GM19463 (cell line): Measurements from ENCODE around the gene CFAP46.
"Not testable (repeated sequence)": the region's sequence is repeated elsewhere in the genome, so short reads cannot be mapped to it uniquely, and the experiment has no call there.

Experiments
- ATAC-seq: cut with Tn5 transposase; IDR thresholded peaks from one replicate; pipeline ENCODE4 v1.9.1; 2021; ENCODE audit warnings: mild to moderate bottlenecking, moderate library complexity; ENCODE audit not compliant: unreplicated experiment

The CFAP46 gene

DNA sequence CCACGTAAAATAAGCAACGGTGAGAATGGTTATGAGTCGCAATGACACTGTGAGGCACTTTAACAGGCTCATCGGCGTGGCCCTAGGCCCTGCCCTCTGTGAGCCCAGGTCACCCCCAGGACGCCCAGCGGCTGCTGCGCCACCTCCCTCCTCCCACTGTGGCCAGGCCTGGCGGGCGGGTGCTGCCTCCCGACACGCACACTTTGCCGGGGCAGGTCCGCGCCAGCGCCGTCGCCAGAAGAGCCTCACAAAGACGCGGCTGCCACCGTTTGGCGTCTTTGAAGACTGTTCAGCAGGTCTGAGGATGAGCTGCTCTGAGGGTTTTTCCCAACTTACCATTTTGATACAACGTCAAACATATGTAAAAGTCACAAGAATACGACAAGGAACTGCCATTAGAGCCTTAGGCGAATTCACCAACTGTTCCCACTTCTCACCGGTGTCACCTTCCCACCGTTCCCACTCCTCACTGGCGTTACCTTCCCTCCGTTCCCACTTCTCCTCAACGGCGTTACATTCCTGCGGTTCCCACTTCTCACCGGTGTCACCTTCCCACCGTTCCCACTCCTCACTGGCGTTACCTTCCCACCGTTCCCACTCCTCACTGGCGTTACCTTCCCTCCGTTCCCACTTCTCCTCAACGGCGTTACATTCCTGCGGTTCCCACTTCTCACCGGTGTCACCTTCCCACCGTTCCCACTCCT, 22.5 kb upstream of the CFAP46 start:
- not testable (repeated sequence) for ATAC-seq

DNA sequence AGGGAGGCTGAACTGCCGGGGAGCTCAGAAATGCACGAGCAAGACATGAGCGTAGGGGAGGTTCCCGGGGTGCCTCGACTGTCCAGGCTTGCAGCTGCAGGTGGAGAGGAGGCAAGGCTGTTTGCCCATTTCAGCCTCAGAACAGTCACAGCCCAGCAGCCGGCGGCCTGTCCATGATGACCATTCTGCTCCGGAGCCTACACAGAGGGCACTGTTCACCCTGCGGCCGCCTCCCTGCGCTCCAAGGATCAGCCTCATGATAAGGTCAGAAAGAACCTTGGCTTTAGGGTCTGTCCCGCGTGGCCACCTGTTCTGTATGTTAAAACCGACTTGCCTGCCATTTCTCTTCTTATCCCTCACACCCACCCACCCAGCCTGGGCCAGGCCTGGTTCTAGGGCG, 21.9 kb upstream of the CFAP46 start:
- no peak for ATAC-seq

DNA sequence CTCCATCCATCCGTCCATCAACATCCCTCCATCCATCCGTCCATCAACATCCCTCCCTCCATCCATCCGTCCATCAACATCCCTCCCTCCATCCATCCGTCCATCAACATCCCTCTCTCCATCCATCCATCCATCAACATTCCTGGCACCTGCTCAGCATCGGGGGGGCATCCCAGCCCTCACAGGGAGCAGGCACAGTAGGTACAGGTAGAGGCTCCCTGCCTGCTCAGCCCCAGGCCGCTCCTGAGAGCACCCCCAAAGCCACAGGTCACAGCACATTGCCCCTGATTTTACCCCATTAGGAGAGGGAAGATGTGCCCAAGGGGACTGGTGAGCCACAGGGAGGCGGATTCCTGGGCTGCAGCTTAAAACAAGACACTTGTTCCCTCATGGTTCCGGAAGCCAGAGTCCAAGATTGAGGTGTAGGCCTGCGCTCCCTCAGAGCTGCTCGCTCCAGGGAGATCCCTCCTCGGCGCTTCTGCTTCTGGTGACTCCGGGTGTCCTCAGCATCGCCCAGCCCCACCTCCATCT, 21.1 kb upstream of the CFAP46 start:
- no peak for ATAC-seq

DNA sequence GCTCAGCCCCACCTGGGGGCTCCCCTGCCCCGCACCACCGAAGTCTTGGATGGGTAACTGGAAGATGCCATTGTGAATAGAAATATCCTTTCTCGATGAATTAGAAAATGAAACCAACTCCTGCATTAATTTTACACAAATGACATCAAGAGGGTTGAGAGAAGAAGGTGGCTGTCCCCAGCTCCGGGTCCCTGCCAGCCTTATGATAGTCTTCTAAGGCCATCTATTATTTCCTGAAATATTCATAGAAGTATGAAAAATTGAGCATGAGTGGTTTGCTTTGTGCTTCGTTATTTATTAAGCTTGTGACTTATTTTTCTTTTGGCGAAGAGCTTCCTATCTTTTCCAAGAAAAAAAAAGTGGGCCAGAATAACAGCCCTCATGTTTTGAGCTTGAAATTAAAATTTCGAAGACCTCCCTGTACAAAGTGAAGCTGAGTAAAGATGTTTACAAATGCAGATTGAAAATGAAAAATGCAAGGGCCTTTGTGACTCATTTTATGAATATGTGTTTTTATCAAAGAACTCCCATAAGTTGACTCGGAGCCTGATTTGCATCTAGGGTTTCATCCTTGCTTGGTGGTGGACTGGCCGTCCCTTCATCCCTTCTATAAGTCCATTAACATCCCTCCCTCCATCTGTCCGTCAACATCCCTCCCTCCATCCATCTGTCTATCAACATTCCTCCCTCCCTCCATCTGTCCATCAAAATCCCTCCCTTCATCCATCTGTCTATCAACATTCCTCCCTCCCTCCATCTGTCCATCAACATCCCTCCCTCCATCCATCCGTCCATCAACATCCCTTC, 20.5 kb upstream of the CFAP46 start:
- peak; percentile 47 for ATAC-seq

DNA sequence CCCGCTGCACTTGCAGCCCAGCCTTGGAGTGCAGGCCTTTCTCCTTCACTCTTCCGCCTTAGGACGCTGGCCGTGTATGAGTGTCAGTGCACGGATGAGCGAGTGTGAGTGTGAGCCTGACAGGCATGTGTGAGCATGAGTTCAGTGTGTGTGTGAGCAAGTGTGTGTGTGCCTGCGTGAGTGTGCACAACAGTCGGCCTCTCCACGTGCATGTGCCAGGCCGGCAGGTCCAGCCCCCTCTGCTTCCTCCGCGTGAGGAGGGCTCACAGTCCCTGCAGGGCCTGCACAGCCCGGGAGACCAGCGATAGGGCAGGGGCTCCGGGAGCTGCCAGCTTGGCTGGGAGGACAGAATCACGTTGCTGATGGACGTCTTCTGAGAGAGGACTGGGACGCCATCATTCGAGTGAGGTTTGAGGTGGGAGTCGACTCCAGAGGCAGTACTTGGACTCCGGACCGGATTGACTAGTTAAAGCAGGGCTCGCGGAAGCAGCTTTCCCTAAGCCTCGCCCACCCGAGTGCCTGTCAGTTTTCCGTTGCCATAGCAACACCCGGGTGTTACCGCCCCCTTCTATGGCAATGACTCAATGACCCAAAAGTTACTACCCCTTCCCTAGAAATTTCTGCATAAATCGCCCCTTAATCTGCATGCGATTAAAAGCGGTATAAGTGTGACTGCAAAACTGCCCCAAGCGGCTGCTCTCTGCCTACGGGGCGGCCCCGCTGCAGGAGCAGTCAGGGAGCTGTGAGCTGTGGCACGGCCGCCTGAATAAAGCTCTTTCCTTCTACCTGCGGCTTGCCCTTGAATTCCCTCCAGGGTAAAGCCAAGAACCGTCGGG, 19.6 kb upstream of the CFAP46 start:
- ATAC-seq: peak; percentile 66

DNA sequence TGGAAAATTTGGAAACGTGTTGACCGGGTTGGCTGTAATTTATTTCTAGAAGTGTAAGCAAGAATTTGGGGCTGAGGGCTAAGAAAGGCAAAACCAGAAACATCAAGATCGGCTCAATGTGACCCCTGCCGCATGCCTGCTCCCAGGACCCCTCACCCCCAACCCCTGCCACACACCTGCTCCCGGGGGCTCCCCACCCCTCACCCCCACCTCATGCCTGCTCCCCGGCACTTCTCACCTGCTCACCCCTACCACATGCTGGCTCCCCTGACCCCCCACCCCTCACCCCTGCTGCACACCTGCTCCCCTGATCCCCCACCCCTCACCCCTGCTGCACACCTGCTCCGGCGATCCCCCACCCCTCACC, 19.0 kb upstream of the CFAP46 start:
- no peak for ATAC-seq

DNA sequence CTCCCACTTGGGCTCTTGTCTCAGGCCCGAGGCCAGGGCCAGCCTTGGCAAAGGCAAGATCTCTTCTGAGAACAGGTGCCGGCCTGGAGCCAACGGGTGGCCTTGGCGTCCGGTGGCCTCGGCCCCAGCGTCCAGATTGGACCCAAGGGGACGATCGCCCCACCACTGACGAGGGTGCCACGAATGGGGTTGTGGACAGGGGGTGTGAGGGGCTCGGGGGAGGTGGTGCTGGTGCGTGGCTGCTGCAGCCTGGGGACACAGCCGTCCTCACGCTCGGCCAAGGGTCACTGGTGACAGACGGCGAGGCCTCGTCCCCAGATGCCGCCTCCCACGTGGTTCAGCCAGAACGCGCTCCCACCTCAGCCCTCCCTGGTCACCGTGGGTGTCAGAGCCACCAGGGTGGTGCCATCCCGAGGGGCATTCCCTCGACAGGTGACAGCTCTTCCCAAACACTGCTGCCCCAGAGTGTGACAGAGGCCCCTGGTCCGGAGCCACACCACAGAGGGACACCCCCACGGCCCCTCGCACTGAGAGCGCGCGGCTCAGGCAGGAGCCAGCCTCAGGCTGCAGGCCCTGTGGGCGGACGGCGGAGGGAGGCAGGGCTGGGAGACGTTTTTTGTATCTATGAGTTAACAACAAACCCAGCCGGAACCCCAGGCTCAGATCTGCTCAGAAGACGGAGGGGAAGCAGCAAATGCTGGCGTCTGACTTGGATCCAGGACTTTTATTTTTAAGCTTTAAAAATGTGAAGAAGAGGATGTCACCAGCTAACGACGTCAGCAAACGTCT, 18.5 kb upstream of the CFAP46 start:
- no peak for ATAC-seq

DNA sequence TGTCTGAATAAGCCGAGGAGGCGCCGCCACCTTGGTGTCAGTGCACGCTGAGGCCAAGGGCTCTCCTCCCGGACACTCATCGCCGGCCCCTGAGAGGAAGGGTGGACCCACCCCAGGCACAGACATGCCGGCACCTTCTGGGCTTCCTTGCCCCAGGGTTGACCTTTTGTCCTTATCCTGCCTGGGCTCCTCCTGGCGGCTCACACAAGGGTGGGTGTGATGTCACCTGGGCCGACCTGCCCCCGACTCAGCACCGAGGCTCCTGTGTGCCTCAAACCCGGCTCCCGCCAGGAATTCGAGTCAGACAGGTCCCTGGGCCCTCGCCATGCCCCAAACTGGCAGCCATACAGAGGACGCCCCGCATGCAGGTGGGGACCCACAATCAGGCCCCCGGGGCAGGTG, 17.7 kb upstream of the CFAP46 start:
- no peak for ATAC-seq

DNA sequence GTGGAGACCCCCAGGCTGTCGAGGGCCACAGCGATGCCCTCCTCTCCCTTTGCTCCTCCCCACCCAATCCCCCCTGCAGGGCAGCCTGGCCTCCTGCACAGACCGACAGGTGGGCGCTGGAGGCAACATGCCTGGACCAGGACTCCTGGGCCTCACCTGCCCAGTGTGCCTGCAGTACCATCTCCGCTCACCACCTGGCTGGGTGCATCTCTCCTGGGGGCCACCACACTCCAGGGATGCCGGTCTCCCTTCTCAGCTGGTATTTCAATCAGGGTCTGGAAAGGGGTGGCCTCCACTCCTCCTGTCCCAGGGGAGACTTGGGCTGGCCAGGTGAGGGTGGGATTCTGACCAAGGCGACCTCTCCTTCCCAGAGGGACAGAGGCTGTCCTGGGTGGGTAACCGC, 17.2 kb upstream of the CFAP46 start:
- ATAC-seq: no peak

DNA sequence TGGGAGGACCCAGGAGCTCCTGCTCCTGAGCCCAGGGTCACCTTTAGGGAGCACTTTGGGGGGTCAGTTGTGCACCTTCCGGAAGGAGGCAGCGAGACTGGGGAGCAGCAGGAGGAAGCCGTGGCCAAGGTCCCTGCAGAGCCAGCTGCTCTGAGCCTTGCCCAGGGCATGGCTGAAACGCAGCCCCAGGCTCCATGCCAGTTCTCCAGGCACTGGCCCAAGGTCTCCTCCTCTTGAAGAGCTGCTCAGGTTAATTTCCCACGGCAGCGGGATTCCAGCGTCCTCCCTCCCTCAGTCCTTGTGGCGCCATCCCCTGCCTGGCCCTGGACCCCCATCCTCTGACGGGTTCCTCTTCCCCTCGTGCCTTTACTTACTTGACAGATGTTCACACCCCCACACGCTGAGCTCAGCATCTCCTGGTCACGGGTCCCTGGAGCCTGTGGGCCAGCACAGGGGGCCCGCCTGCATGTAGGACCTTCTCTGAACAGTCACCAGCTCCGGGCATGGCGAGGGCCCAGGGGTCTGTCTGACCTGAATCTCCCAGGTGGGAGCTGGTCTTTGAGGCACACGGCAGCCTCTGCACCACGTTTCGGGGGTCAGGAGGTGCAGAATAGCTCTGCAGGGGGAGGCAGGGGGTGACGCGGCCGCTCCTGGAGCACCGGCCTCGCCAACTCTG, 16.7 kb upstream of the CFAP46 start:
- no peak for ATAC-seq

DNA sequence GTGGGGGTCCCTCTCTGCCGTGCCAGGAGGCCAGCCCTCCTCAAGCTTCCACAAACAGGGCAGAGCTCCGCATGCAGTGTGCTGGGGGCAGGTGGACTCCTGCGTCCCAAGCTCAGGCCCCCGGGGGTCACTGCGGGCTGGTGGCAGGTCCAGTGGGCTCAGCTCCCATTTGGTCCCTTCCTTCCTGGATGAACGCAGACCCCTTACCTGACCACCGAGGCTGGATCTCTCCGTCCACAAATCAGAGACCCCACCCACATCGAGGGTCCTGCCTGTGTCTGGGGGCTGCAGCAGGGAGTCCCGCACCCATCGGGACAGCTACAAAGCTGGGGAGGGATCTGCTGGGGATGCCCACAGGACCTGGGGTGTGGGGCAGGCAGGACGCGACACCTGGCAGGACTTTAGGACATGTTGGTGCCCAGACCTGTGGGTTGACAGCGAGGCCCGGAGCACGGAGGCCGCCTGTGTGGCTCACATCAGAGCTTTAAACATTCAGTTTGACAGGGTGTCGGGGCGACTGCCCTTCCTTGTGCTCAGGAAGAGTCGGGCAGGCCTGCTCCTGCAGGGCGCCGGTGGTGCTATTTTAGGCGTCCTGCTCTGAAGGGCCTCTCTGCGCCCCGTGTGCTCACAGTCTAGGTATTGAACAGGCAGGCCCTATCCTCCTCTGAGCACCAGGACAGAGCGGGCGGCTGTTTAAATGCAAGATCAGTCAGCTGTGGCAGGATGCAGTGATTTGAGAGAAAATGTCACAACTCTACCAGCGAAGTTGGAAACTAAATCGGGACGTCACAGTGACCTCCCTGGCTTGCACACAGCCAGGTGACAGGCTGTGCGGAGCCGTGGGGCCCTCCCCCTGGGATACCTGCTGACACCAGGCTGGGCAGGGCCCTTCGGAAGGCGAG, 15.9 kb upstream of the CFAP46 start:
- ATAC-seq: no peak

DNA sequence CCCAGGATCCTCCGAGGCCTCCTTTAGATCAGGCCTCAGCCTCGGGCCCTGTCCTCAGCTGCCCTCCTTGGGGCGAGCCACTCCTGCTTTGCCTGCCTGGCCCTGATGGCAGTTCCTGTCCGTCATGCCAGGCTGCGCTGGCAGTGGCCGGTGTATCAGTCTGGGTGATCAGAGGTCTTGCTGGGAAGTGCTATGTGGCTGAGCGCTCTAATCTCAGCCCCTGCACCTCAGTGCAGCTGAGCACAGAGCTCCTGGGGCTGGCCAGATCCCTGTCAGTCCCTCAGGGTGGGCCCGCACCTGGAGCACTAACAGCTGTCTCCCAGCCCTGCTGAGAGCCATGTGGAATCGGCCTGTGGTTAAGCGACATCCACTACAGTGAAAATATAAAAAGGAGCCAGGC, 14.8 kb upstream of the CFAP46 start:
- ATAC-seq: no peak

DNA sequence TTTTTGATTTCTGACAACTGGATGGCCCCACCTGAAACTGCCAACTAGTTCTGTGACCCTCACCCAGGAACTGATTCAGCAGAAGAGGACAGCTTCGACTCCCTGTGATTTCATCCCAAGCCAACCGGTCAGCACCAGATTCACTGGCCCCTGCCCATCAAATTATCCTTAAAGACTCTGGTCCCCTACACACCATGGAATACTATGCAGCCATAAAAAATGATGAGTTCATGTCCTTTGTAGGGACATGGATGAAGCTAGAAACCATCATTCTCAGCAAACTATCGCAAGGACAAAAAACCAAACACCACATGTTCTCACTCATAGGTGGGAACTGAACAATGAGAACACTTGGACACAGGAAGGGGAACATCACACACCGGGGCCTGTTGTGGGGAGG, 13.9 kb upstream of the CFAP46 start:
- ATAC-seq: not testable (repeated sequence)

DNA sequence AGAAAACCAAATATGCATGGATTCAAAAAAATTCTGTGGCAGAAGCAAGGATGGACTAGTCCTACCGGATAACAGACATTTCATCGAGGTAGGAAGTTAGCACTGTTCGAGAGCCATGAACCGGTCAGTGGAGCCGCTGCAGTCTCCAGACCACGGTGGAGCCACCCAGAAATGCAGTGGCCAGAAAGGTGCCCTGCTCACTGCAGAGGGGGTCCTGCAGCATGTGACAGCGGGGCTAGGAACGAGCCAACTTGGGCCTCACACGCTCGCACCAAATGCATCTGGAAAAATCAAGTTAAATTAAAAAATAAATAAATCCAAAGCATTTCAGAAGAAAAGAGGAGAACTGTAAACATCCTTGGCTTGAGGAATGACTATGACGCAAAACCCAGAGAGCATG, 13.1 kb upstream of the CFAP46 start:
- no peak for ATAC-seq

DNA sequence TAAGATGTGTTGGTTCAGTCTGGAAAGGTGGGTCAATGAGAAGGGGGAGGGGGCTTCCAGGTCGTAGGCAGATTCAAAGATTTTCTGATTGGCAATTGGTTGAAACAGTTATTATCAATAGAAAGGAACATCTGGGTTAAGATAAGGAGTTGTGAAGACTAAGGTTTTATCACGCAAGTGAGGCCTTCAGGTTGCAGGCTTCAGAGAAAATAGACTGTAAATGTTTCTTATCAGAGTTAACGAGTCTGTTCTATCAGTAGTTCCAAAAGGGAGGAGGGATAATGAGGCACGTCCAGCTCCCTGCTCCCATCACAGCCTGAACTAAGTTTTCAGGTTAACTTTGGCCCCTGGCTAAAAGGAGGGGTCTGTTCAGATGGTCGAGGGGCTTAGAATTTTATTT, 11.1 kb upstream of the CFAP46 start:
- ATAC-seq: no peak

DNA sequence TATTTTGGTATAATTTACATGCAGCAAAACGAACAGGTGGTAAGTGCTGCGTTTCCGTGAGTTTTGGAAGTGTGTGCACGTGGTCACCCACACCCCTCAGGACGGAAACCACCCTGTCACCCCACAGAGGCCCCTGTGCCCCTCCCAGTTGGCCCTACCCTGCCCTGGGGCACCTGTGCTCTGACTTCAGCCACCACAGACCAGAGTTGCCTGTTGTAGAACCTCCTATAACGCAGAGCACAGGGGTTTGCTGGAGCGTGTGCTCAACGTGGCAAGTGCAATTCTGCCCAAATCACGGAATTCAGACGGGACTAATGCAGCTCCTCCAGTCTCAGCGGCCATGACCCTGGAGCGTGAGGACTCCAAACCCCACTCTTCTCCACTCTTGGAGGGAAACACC, 9.6 kb upstream of the CFAP46 start:
- ATAC-seq: no peak

DNA sequence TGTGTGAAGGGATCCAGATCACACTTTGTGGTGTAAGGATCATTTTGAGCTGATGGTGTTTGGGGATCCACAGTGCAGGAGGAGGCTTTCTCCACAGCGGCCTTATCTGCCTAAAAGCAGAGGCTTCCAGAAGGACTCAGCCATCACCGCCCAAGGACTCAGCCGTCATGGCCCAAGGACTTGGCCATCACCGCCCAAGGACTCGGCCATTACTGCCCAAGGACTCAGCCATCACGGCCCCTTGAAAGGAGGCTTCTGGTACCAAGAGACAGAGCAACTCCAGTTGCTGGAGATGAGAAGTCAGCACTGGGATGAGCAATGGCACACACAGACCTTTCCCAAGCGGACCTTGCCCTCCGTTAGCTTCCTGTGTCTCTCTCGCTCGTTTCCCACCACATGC, 6.0 kb upstream of the CFAP46 start:
- ATAC-seq: no peak

DNA sequence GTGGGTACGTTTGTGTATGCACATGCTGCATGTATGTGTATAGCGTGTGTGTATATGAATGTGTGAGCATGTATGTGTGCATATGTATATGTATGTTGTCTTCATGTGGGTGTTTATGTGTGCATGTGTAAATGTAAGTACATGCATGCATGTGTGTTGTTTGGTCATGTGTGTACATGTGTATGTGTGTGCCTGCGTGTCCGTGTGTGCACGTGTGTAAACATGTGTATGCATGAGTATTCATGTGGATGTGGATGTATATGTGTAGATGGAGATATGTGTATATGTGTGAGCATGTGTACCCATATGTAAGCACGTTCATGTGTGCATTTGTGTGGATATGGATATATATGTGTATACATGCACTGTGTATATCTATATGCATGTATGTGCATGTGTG, 5.5 kb upstream of the CFAP46 start:
- ATAC-seq: no peak
